ENCODE measurements around the gene CHD1L.
"Not testable (repeated sequence)": the region's sequence is repeated elsewhere in the genome, so short reads cannot be mapped to it uniquely, and the experiment has no call there.

GRCh38 chr1:147240131-147240721 lies 2.3 kb upstream of the CHD1L start:
- not testable (repeated sequence) for TF ChIP-seq POLR2A (IDR thresholded peaks at IDR 0.05; ENCODE audit: extremely low read depth, insufficient read length); CTCF (IDR thresholded peaks at IDR 0.05; ENCODE audit: low read depth, low read length)

Measured in NB4 (cell line).